Right lobe of liver (tissue), 6 donors: ENCODE data around the gene COX10. TPM values are rescaled to one million over a fixed set of nuclear protein-coding genes. Genes with fewer than 3 reads are reported as not detected.

Source experiments
- ATAC-seq, 4 donors: fragments of 200-7000 bp; cut with Tn5 transposase; one replicate each; pipeline ENCODE4 v1.9.1; 2020; ENCODE audit warnings: mild to moderate bottlenecking in 4 of 4, moderate library complexity in 4 of 4
- DNase-seq, 3 donors: peaks; one replicate each; pipeline ENCODE4 v3.0.0-alpha.2; 2020
- H3K27ac ChIP-seq, 3 donors: fragments of 200-600 bp; one replicate each; pipeline ENCODE4 v1.8.0; 2022
- H3K27me3 ChIP-seq, 2 donors: fragments of 200-600 bp; one replicate each; pipeline ENCODE4 v1.8.0; 2022
- H3K36me3 ChIP-seq, 4 donors: fragments of 200-600 bp; sonication (generic) in 1 of 4; one replicate each; pipeline versions ENCODE4 v1.5.1 to v1.8.0; 2017 to 2022; ENCODE audit warnings: control low read depth in 1 of 4
- H3K4me1 ChIP-seq, 4 donors: fragments of 200-600 bp; sonication (generic) in 1 of 4; one replicate each; pipeline versions ENCODE4 v1.5.1 to v1.8.0; 2017 to 2022; ENCODE audit warnings: control low read depth in 1 of 4
- H3K4me3 ChIP-seq, 3 donors: fragments of 200-600 bp; one replicate each; pipeline ENCODE4 v1.8.0; 2022
- H3K9me3 ChIP-seq, 4 donors: fragments of 200-600 bp; sonication (generic) in 1 of 4; one replicate each; pipeline versions ENCODE4 v1.5.1 to v1.8.0; 2017 to 2022; ENCODE audit warnings: control low read depth in 1 of 4
- POLR2A ChIP-seq: fragments of 450-650 bp; IDR thresholded peaks from one replicate; pipeline ENCODE4 v1.6.1; 2017; ENCODE audit warnings: antibody characterized with exemption, mild to moderate bottlenecking
- WGBS: methylation state at CpG from one replicate; pipeline ENCODE4 v1.1.6; 2018; ENCODE audit warnings: low coverage, low lambda C conversion rate; ENCODE audit not compliant: insufficient coverage; ENCODE audit errors: missing lambda C conversion rate; 5-methylcytosine and 5-hydroxymethylcytosine counted together
- intact Hi-C, 2 donors: fragments of 100-400 bp; cut with DNase I; formaldehyde crosslinking; loops; one replicate each; pipeline versions ENCODE4 v1.11.2 to v1.14.1; 2022
- total RNA-seq, 6 experiments: library from RNA; depleted of rRNA in 2 of 6; stranded (reverse); fragments of >200 nt in 2 of 6; fragmentation: NEBNext Ultra II Directional in 3 of 6; extraction: Animal tissue kit (Norgen Biotek cat#: 25700) in 3 of 6; gene quantifications; one replicate each; pipeline versions ENCODE4 v1.1.0 to v1.2.4, GENCODE V29; 2016 to 2023
- TF ChIP-seq, protein P1 (sequence below), 4 donors: fragments of 200-600 bp in 3 of 4; fragments of 450-650 bp in 1 of 4; IDR thresholded peaks; one replicate each; pipeline versions ENCODE4 v1.5.1 to v1.8.0; 2016 to 2022; ENCODE audit warnings: antibody characterized with exemption in 4 of 4, mild to moderate bottlenecking in 2 of 4
- donor health status: DM: no; HTN: yes; CAD: no.
- donor health status: DM: no; HTN: no; CAD: no.
- donor health status: DM: no; HTN: no; CAD: no.
- donor health status: DM: no; HTN: yes; CAD: no.
- donor health status: DM: no; HTN: yes; CAD: no.

Gene COX10
- total RNA-seq, 6 experiments from 2014 or later = 6.8 to 23.0 (median 9.0) TPM

DNA sequence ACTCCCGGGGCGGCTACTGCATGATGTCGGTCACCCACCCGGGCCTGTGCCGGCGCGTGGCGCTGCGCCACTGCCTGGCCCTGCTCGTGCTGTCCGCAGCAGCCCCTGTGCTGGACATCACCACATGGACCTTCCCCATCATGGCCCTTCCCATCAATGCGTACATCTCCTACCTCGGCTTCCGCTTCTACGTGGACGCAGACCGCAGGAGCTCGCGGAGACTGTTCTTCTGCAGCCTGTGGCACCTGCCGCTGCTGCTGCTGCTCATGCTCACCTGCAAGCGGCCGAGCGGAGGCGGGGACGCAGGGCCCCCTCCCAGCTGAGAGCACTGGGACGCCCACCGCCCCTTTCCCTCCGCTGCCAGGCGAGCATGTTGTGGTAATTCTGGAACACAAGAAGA is 137.6 kb downstream of the COX10 start:
- Histone ChIP-seq H3K27ac (no peak overlapping the region), H3K9me3 (no peaks in the 10 kb centered on the region), H3K27me3 (no peaks in the 10 kb centered on the region), H3K4me3 (no peak overlapping the region), H3K4me1 (peaks cover 0 to 19% (median 7%) of the 10 kb centered on the region in 4 donors), H3K36me3 (no peaks in the 10 kb centered on the region)
- ATAC-seq (no peak), DNase-seq (no peak)
- intact Hi-C loops = loop anchor here in 1 of 2 donors (10.0 kb wide), 1 partner anchor 88 kb away; no protein-coding TSS in a partner anchor
- TF ChIP-seq POLR2A = no peak
- TF ChIP-seq, protein P1, sequence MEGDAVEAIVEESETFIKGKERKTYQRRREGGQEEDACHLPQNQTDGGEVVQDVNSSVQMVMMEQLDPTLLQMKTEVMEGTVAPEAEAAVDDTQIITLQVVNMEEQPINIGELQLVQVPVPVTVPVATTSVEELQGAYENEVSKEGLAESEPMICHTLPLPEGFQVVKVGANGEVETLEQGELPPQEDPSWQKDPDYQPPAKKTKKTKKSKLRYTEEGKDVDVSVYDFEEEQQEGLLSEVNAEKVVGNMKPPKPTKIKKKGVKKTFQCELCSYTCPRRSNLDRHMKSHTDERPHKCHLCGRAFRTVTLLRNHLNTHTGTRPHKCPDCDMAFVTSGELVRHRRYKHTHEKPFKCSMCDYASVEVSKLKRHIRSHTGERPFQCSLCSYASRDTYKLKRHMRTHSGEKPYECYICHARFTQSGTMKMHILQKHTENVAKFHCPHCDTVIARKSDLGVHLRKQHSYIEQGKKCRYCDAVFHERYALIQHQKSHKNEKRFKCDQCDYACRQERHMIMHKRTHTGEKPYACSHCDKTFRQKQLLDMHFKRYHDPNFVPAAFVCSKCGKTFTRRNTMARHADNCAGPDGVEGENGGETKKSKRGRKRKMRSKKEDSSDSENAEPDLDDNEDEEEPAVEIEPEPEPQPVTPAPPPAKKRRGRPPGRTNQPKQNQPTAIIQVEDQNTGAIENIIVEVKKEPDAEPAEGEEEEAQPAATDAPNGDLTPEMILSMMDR (IDR thresholded peaks at IDR 0.05) = no peak
- 96% methylated on average over 16 of the region's 29 CpGs for WGBS

DNA sequence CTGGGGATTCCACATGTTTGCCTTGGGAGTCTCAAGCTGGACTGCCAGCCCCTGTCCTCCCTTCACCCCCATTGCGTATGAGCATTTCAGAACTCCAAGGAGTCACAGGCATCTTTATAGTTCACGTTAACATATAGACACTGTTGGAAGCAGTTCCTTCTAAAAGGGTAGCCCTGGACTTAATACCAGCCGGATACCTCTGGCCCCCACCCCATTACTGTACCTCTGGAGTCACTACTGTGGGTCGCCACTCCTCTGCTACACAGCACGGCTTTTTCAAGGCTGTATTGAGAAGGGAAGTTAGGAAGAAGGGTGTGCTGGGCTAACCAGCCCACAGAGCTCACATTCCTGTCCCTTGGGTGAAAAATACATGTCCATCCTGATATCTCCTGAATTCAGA is 138.5 kb downstream of the COX10 start:
- Histone ChIP-seq H3K4me3 (no peak overlapping the region), H3K27ac (no peak overlapping the region), H3K4me1 (peaks cover 0 to 19% (median 7%) of the 10 kb centered on the region in 4 donors), H3K27me3 (no peaks in the 10 kb centered on the region), H3K9me3 (no peaks in the 10 kb centered on the region), H3K36me3 (no peaks in the 10 kb centered on the region)
- WGBS = 93% methylated on average over 4 of the region's 5 CpGs
- intact Hi-C loops = loop anchor here in 1 of 2 donors (10.0 kb wide), 1 partner anchor 87 kb away; no protein-coding TSS in a partner anchor
- TF ChIP-seq, protein P1 (IDR thresholded peaks at IDR 0.05) = no peak
- TF ChIP-seq POLR2A = no peak
- no peak for DNase-seq
- ATAC-seq = no peak

- intact Hi-C loops = loop anchor here in 1 of 2 donors (10.0 kb wide), 1 partner anchor 86 kb away; no protein-coding TSS in a partner anchor
- H3K4me1 ChIP-seq = peaks cover 0 to 19% (median 7%) of the 10 kb centered on the region in 4 donors
- H3K27ac ChIP-seq = peak overlapping the region in 2 of 3 donors; percentile 38 to 54
- H3K36me3 ChIP-seq = no peaks in the 10 kb centered on the region
- peak; percentile 11 to 62 (median 26) for ATAC-seq
- peak in 1 of 3 donors; percentile 53 for DNase-seq
- no peak overlapping the region for H3K4me3 ChIP-seq
- H3K27me3 ChIP-seq = no peaks in the 10 kb centered on the region
- TF ChIP-seq, protein P1 (IDR thresholded peaks at IDR 0.05) = no peak
- no peak for TF ChIP-seq POLR2A
- no peaks in the 10 kb centered on the region for H3K9me3 ChIP-seq
- 35% methylated on average over 3 of the region's 3 CpGs for WGBS
Observed at GRCh38 chr17:14209215-14209614, 139.9 kb downstream of the COX10 start.

DNA sequence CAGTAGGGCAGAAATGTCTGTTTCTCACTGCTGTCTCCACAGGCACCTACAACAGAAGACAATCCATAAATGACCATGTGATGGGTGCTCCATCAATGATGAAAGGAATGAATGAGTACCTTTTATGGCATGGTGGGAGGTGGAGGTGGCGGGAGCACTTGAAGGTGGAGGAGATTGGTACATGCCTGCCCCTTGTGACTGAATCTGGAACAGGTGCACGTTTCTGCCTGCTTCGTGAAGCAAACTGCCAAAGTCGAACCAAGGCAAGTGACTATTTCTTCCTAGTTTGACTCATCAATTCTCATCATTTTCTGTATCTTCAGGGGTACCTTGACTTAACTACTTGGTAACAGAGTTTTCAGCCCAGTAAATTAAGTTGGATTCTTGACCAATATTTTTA is 141.9 kb downstream of the COX10 start:
- Histone ChIP-seq H3K9me3 (no peaks in the 10 kb centered on the region), H3K27ac (no peak overlapping the region), H3K27me3 (no peaks in the 10 kb centered on the region), H3K4me3 (no peak overlapping the region), H3K36me3 (no peaks in the 10 kb centered on the region), H3K4me1 (peaks cover 0 to 11% (median 5%) of the 10 kb centered on the region in 4 donors)
- intact Hi-C loops = no loop called here
- TF ChIP-seq, protein P1 (IDR thresholded peaks at IDR 0.05) = no peak
- ATAC-seq (no peak), DNase-seq (no peak)
- WGBS = 79% methylated on average over 2 of the region's 4 CpGs
